HG03439 (cell line): Measurements from ENCODE around the gene GPT2.
"Not testable (repeated sequence)": the region's sequence is repeated elsewhere in the genome, so short reads cannot be mapped to it uniquely, and the experiment has no call there.

Source experiments
- ATAC-seq: cut with Tn5 transposase; IDR thresholded peaks from one replicate; pipeline ENCODE4 v1.9.1; 2021; ENCODE audit warnings: mild to moderate bottlenecking, moderate library complexity; ENCODE audit not compliant: unreplicated experiment

Gene GPT2

DNA sequence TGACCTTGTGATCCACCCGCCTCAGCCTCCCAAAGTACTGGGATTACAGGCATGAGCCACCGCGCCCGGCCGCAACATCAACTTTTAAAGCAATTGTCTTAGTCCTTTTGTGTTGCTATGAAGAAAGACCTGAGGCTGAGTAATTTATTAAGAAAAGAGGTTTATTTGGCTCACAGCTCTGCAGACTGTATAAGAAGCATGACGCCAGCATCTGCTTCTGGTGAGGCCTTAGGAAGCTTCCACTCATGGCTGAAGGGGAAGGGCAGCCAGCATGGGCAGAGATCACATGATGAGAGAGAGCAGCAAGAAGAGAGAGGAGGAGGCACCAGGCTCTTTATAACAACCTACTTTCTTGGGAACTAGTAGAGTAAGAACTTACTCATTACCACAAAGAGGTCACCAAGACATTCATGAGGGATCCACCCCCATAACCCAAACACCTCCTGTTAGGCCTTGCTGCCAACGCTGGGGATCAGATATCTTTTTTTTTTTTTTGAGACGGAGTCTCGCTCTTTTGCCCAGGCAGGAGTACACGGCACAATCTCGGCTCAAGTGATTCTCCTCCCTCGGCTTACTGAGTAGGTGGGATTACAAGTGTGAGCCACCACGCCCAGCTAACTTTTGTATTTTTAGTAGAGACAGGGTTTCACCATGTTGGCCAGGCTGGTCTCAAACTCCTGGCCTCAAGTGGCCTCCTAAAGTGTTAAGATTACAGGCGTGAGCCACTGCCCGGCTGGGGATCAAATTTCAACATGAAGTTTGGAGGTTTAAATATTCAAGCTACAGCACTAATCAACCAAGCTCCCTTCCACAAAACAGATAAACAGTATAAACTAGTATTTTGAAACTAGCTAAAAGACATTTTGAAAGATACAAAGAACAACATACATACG lies 21.4 kb upstream of the GPT2 start:
- no peak for ATAC-seq

DNA sequence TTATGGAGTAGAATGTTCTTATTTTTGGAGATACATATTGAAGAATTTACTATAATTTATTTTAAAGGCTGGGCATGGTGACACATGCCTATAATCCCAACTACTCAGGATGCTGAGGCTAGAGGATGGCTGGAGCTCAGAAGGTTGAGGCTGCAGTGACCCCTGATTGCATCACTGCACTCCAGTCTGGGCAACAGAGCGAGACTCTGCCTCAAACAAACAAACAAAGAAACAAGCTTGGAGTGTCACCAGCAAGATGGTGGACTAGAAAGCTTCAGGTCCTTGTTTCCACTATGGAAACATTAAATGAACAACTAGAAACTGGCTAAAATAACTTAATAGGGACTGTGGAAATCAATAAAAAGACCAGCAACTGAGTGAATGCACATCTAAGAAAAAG lies 17.9 kb upstream of the GPT2 start:
- ATAC-seq, result no peak

DNA sequence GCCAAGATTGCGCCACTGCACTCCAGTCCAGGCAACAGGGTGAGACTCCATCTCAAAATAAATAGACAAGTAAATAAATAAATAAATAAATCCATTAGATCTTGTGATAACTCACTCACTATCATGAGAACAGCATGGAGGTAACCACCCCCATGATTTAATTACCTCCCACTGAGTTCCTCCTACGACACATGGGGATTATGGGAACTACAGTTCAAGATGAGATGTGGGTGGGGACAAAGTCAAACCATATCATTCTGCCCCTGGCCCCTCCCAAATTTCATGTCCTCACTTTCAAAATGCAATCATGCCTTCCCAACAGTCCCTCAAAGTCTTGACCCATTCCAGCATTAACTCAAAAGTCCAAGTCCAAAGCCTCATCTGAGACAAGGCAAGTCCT lies 16.7 kb upstream of the GPT2 start:
- not testable (repeated sequence) for ATAC-seq

DNA sequence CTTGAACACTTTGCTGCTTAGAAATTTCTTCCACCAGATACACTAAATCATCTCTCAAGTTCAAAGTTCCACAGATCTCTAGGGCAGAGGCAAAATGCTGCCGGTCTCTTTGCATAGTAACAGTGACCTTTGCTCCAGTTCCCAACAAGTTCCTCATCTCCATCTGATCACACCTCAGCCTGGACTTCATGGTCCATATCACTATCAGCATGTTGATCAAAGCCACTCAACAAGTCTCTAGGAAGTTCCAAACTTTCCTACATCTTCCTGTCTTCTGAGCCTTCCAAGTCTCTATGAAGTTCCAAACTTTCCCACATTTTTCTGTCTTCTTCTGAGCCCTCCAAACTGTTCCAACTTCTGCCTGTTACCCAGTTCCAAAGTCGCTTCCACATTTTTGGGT lies 15.3 kb upstream of the GPT2 start:
- not testable (repeated sequence) for ATAC-seq

DNA sequence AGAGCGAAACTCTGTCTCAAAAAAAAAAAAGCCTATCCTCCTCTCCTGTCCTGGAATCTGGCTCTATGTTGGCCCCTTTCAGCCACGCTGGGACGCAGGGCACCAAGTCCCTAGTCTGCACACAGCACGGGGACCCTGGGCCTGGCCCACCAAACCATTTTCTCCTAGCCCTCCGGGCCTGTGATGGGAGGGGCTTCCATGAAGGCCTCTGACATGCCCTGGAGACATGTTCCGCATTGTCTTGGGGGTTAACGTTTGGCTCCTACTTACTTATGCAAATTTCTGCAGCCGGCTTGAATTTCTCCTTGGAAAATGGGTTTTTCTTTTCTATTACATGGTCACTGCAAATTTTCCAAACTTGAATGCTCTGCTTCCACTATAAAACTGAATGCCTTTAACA lies 12.6 kb upstream of the GPT2 start:
- ATAC-seq, result no peak

DNA sequence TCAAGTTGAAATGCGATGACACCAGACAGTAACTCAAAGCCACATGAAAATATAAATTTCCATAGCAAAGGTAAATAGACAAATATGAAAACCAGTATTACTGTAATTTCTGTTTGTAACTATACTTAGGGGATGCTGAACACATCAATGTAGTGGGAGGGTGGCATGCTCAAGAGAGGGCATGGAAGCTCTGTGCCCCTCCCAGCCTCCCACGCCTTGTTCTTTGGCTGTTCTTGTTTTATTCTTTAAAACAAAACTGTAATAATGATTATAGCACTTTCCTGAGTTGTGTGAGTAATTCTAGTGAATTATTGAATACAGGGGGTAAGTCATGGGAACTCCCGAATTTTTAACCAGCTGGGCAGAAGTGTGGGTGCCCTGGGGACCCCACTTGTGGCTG lies 11.0 kb upstream of the GPT2 start:
- ATAC-seq, result no peak

DNA sequence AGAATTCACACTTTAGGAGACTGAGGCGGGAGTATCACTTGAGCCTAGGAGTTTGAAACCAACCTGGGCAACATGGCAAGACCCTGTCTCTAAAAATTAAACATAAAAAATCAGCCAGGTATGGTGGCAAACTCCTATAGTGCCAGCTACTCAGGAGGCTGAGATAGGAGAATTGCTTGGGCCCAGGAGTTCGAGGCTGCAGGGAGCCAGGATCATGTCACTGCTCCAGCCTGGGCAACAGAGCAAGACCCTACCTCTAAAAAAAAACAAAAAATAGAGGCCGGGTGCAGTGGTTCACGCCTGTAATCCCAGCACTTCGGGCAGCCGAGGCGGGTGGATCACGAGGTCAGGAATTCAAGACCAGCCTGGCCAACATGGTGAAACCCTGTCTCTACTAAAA lies 8.9 kb upstream of the GPT2 start:
- ATAC-seq, result no peak

DNA sequence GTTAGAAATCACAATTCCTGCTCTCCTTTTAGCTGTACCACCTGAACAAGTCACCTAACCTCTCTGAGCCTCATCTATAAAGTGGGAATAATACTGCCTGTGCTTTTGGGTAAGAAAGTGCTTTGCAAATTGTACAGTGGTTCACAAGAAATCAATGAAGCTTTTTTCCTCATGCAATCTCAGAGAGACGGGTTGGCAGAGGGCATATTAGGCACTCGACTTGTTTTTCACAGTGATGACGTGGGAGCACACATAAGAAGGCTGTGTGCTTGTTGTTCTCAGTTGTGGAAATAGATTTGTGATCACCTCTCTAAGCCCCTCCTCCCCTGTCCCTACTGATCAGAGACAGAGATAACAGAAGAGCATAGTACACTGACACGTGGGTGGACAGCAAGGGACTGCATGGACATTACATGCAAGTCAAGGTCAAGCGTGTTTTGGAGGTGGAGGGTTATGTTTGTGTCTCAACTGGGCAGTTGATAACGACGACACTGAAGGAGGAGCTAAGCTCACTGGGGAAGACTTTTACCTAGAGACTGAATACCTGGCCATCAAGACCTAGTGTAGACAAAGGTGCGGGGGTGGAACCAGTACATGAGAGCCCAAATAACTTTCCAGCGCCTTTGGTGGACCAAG lies 1.7 kb upstream of the GPT2 start:
- no peak for ATAC-seq

DNA sequence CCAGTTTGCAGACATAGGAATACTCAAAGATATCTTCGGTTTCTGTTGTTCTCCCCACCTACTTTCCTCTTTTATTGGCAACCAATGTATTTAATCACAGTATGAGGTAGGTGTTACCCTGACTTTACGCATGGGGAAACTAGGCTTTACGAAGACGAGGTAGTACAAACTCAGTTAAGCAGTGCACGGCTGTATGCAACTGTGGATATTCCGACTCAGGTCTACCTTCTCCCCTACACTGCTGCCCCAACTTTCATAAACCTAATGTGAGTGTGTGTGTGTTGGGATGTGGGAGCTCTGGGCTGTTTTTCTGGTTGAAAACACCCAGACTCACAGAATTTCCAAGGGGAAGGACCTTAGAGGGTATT lies 1.2 kb upstream of the GPT2 start:
- ATAC-seq, result no peak

DNA sequence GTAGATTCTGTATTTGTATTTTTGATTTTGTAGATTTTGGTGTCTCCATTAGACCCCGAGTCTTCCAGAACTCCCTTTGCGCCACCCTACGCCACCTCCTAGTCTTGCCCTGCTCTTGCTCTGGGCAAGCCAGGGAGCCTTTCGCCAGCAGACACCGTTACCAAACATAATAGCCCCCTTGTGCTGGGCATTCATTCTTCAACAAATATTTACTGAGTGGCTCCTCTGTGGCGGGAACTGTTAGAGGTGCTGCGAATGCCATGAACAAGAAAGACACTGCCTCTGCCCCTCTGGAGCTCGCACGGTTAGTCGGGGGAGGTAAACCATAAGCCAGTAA lies 841 bp upstream of the GPT2 start:
- ATAC-seq, result no peak

DNA sequence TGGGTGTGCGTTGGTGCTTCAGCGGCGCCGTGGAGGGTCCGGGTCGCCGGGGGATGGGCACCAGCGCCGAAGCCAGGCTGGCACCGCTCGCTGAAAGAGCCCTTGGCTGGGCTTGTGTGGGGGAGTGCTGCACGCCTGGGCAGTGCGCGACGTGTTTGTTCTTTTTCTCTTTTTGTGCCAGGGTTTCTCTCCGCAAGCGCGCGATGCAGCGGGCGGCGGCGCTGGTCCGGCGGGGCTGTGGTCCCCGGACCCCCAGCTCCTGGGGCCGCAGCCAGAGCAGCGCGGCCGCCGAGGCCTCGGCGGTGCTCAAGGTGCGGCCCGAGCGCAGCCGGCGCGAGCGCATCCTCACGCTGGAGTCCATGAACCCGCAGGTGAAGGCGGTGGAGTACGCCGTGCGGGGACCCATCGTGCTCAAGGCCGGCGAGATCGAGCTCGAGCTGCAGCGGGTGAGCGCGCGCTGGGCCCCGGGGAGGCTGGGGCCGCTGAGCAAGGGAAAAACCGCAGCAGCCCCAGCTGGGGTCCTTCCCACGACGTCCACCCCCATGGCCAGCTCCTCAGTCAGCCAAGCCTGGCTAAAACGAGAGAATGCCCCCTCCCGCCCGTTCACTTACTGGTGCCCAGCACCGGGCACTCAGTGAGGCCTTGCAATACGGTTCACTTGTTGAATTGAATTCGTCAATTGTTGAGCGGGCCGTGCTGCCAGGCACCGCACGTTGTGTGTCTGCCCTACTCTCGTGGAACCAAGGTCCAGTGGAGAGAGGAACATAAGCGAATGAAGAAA lies 541 bp downstream of the GPT2 start:
- ATAC-seq, result peak; percentile 3

DNA sequence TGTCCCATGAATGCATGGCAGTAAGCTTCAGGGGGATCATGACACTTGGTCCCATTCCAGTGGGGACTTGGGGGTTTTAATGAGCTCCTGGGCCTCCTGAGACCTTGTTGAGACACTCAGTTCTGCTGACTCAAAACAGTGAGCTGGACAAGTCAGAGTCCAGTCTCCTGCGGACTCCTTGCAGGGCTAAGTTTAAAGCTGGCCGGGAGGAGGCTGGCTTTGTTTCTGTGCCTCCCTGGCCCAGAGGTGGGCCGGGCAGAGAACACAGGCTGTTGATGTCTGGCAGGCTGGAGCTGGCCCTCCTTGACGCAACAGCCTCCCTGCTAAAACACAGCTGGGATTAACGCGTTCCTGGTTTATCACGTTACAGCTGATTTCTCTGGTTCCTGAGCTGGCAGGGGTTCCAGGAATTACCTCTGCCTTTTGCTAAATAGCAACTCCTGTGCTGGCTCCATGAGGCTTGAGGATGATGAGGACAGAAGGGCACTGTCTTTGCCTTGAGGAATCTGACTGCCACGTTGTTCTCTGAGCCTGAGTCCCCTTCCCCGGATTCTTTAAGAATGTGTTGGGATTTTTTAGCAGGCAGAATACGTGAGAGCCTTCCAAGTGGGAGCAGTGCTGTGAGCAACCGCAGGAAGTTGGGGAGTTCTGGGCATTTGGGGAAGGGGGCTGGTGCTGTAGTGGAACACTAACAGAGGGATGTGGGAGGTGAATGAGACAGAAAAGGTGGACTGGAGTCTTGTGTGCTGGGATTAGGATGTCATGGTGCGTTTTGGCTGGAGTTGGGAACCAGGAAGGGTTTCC lies 2.0 kb downstream of the GPT2 start:
- ATAC-seq, result no peak

DNA sequence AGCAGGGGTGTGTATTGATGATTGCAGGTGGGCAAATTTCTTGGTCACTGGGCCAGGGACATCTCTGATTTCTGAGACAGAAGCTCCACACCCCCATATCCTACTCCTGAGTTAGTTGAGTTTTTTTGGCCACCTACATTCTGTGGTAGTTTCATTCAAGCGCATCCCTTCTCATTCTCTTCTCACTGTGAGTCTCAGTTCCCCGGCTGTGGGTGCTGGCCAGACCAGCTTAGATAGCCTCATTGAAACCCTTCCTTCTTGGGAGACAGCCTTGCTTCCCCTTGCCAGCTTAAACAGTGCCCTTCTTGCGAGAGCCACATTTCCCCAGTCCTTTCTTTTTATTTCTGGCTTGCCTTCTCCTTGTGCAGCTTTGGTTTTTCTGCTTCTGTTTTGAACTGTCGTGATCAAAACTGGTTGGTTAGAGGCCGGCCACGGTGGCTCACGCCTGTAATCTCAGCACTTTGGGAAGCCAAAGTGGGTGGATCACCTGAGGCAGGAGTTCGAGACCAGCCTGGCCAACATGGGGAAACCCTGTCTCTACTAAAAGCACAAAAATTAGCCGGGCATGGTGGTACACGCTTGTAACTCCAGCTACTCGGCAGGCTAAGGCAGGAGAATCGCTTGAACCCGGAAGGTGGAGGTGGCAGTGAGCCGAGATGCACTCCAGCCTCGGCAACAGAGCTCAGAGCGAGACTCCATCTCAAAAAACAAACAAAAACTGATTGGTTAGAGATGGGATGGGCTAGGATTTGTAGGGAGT lies 2.8 kb downstream of the GPT2 start:
- ATAC-seq, result no peak

DNA sequence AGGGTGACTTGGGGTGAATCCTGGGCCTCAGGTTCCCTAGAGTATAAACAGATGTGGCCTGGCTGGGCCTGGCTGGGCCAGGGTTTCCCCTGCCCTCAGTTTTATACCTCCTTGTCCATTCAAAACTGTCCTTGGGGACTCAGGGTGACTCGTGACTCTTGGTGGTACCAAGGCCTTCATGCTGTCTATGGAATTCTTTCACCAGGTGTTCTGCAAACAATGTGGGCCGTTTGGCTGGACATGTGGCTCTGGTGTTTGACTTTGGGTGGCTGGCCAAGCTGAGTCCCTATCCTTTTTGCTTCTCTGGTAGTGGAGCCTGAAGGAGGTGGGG lies 3.3 kb downstream of the GPT2 start:
- ATAC-seq, result no peak

DNA sequence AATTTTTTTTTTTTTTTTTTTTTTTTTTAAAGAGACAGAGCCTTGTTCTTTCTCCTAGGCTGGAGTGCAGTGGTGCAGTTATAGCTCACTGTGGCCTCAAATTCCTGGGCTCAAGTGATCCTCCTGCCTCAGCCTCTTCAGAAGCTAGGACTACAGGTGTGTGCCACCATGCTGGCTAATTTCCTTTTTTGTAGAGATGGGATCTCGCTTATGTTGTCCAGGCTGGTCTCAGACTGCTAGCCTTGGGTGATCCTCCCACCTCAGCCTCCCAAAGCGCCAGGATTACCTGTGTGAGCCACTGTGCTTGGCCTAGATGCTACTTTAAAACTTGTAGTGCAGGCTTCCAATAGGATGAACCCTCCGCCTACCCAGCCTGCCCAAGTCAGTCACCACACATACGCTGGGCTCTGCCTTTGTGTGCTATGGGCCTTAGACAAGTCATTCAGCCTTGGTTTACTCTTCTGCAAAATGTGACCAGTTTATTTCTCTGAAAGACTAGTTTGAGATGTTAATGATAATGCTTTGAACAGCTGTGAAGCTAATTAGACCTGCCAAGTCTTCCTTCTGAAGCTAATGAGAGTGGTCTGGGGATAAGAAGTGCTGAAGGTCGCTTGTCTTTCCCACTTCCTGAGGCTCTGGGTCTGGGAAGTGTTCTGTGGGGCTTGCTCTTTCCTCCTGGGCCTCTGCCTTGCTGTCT lies 5.2 kb downstream of the GPT2 start:
- ATAC-seq, result no peak

DNA sequence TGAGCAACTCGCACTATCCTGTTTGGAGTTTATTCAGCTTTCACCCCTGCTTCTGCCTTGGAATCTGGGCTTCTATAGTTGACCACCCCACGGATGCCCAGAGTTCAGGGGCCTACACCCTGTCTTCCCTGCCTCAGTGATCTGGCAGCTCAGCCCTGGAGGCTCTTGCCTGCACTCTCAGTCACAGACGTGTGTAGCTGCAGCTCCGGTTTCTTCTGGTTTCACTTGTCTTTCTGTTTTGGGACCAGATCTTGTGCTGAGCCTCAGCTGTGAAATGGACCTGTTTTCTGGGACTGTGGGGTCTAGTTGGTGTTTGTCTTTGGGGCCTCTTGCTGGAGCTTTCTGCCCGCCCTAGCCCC lies 5.8 kb downstream of the GPT2 start:
- ATAC-seq, result no peak

DNA sequence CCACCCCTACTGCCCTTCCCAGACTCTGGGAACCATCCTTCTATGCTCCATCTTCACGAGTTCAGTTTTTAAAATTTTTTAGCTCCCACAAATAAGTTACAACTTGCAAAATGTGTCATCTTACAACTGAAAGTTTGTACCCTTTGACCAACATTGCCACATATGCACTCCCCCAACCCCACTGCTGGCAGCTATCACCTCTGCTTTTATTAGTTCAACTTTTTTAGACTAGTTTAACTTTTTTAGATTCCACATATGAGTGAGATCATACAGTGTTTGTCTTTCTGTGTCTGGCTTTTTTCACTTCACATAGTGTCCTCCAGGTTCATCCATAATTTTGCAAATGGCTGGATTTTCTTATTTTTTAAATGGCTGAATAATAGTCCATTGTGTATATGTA lies 7.7 kb downstream of the GPT2 start:
- ATAC-seq, result no peak

DNA sequence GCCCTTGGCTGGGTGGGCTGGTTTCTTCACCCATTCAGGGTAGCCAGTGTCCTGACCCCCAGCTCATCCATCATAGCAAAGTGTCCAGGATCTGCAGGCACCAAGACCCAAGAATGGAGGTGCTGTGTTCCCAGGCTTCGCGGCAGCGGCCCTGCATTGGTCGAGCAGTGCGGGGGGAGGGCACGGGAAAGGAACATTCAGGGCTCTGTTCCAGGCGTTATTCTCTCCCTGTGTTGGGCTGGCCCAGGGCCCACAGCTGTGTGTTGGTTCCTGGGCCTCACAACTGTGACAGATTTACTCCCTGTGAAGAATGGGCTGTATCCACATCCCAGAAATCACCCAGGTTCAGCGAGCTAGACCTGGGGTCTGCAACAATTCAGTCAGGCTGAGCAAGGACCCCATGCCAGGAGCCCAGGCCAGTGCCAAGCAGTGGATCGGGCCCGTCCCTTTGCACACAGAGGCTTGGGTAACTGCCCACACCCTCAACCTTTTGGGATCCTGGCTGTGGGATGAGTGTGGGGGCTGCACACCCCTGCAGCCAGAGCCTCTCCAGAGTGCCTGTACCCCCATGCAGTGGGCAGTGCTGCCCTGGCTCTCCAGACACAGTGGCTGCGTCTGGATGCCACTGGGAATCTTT lies 10.0 kb downstream of the GPT2 start:
- ATAC-seq, result no peak
